Osteoblast (primary cell): ENCODE measurements around the gene PRRX1. TPM values are rescaled to one million over a fixed set of nuclear protein-coding genes. Genes with fewer than 3 reads are reported as not detected.

ENCODE experiments used
- DNase-seq: peaks from one replicate; pipeline ENCODE4 v3.0.0; 2011; ENCODE audit warnings: low spot score, mixed read lengths; ENCODE audit not compliant: insufficient read length; ENCODE audit errors: missing footprints
- H2AFZ ChIP-seq: 2 replicates; pipeline ENCODE4 v1.6.0; 2011; ENCODE audit warnings: mild to moderate bottlenecking, low read length
- H3K27ac ChIP-seq: 2 replicates; pipeline ENCODE4 v1.5.1; 2011; ENCODE audit warnings: mild to moderate bottlenecking, low read depth, low read length, moderate library complexity
- H3K27me3 ChIP-seq: 2 replicates; pipeline ENCODE4 v1.6.0; 2012; ENCODE audit warnings: mild to moderate bottlenecking, control low read depth, inconsistent platforms, low read length, moderate library complexity; ENCODE audit not compliant: insufficient read depth
- H3K36me3 ChIP-seq: 2 replicates; pipeline ENCODE4 v1.5.1; 2011; ENCODE audit warnings: mild to moderate bottlenecking, low read length, control low read depth, moderate library complexity; ENCODE audit not compliant: insufficient read depth
- H3K4me1 ChIP-seq: 2 replicates; pipeline ENCODE4 v1.5.1; 2011; ENCODE audit warnings: mild to moderate bottlenecking, low read length, control low read depth, moderate library complexity; ENCODE audit not compliant: insufficient read depth
- H3K4me2 ChIP-seq: 2 replicates; pipeline ENCODE4 v1.6.0; 2011; ENCODE audit warnings: mild to moderate bottlenecking, low read length; ENCODE audit not compliant: insufficient read depth
- H3K4me3 ChIP-seq: fragments of 200-600 bp; sonication (generic); 3 replicates; pipeline ENCODE4 v1.5.1; 2012; ENCODE audit warnings: mild to moderate bottlenecking, low read length, inconsistent platforms; ENCODE audit not compliant: insufficient read depth
- H3K79me2 ChIP-seq: 2 replicates; pipeline ENCODE4 v1.6.0; 2012; ENCODE audit warnings: mild to moderate bottlenecking, low read length, control low read depth, inconsistent platforms; ENCODE audit not compliant: insufficient read depth
- H3K9me3 ChIP-seq: 2 replicates; pipeline ENCODE4 v1.5.1; 2011; ENCODE audit warnings: low read depth, low read length, control low read depth
- H4K20me1 ChIP-seq: 2 replicates; pipeline ENCODE4 v1.6.0; 2012; ENCODE audit warnings: mild to moderate bottlenecking, low read length, control low read depth; ENCODE audit not compliant: insufficient read depth
- CTCF ChIP-seq: IDR thresholded peaks from 2 replicates; pipeline ENCODE4 v1.5.1; 2011; ENCODE audit warnings: mild to moderate bottlenecking, low read depth, low read length, moderate library complexity; ENCODE audit errors: extremely low read depth
- total RNA-seq: library from RNA; depleted of rRNA; stranded (reverse); fragments of >200 nt; gene quantifications from 2 replicates; pipeline ENCODE4 v1.2.3, GENCODE V29; 2012

PRRX1 gene
- total RNA-seq, 1 donor, result 307 TPM

- TF ChIP-seq CTCF, result no peak
- Histone ChIP-seq H4K20me1 (no peaks in the 10 kb centered on the region), H3K4me3 (no peak overlapping the region), H3K36me3 (peaks cover 43% of the 10 kb centered on the region), H3K27ac (peak overlapping the region; percentile 19), H3K79me2 (no peaks in the 10 kb centered on the region), H3K4me2 (no peak overlapping the region), H2AFZ (no peak overlapping the region), H3K27me3 (no peaks in the 10 kb centered on the region), H3K4me1 (peaks cover 35% of the 10 kb centered on the region), H3K9me3 (no peaks in the 10 kb centered on the region)
- peak; percentile 23 for DNase-seq
Measured at GRCh38 chr1:170732252-170732588, 68.3 kb downstream of the PRRX1 start.

- Histone ChIP-seq H2AFZ (no peak overlapping the region), H4K20me1 (no peaks in the 10 kb centered on the region), H3K36me3 (peaks cover 51% of the 10 kb centered on the region), H3K9me3 (no peaks in the 10 kb centered on the region), H3K4me1 (peaks cover 27% of the 10 kb centered on the region), H3K4me2 (peak overlapping the region; percentile 9), H3K27me3 (no peaks in the 10 kb centered on the region), H3K27ac (peak overlapping the region; percentile 8), H3K4me3 (no peak overlapping the region), H3K79me2 (no peaks in the 10 kb centered on the region)
- DNase-seq, result peak; percentile 73
- no peak for TF ChIP-seq CTCF
Measured at GRCh38 chr1:170734412-170735175, 70.7 kb downstream of the PRRX1 start.

- peaks cover 41% of the 10 kb centered on the region for H3K36me3 ChIP-seq
- H3K9me3 ChIP-seq, result no peaks in the 10 kb centered on the region
- no peak overlapping the region for H2AFZ ChIP-seq
- H3K4me2 ChIP-seq, result no peak overlapping the region
- no peaks in the 10 kb centered on the region for H3K79me2 ChIP-seq
- no peak overlapping the region for H3K4me3 ChIP-seq
- peak overlapping the region; percentile 8 for H3K27ac ChIP-seq
- TF ChIP-seq CTCF, result no peak
- DNase-seq, result no peak
- H3K4me1 ChIP-seq, result peaks cover 21% of the 10 kb centered on the region
- H3K27me3 ChIP-seq, result no peaks in the 10 kb centered on the region
- H4K20me1 ChIP-seq, result no peaks in the 10 kb centered on the region
Measured at GRCh38 chr1:170735366-170736263, 71.7 kb downstream of the PRRX1 start.

GRCh38 chr1:170739803-170740202 lies 75.9 kb downstream of the PRRX1 start:
- Histone ChIP-seq H3K4me1 (peaks cover 3% of the 10 kb centered on the region), H3K79me2 (no peaks in the 10 kb centered on the region), H3K27me3 (no peaks in the 10 kb centered on the region), H3K4me3 (no peak overlapping the region), H2AFZ (no peak overlapping the region), H3K9me3 (no peaks in the 10 kb centered on the region), H3K4me2 (no peak overlapping the region), H4K20me1 (no peaks in the 10 kb centered on the region), H3K36me3 (peaks cover 27% of the 10 kb centered on the region), H3K27ac (no peak overlapping the region)
- no peak for DNase-seq
- no peak for TF ChIP-seq CTCF
